Measurements from ENCODE around the gene NLRP12.
"Not testable (repeated sequence)": the region's sequence is repeated elsewhere in the genome, so short reads cannot be mapped to it uniquely, and the experiment has no call there.

- TF ChIP-seq CTCF (IDR thresholded peaks at IDR 0.05); EZH2 (IDR thresholded peaks at IDR 0.05; ENCODE audit: borderline replicate concordance, insufficient read depth, low read depth, low read length, poor library complexity, severe bottlenecking): not testable (repeated sequence)
These were observed 16.1 kb upstream of the NLRP12 start for GRCh38 chr19:53840241-53840640.
